ENCODE measurements around the gene HSD17B10.
"Not testable (repeated sequence)": the region's sequence is repeated elsewhere in the genome, so short reads cannot be mapped to it uniquely, and the experiment has no call there.

The HSD17B10 gene

DNA sequence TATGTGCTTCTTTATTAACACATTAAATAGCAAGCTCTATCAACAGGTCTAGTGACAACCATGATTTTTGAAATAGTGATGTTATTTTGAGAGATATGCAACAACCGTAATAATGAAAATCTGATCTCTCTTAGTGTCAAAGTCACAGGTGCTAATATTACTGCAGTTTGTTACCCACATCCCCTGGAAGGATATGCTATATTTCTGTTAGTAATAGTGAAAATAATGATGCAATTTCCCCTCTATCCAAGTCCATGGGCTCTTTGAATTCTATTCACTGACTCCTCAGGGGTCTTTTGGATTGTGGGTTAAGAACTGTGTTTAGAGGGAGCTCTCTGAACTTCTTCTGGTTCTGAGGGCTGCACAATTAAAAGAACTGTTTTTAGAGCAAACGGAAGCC, 3.0 kb upstream of the HSD17B10 start:
- DNase-seq (ENCODE audit: low read depth): no peak

DNA sequence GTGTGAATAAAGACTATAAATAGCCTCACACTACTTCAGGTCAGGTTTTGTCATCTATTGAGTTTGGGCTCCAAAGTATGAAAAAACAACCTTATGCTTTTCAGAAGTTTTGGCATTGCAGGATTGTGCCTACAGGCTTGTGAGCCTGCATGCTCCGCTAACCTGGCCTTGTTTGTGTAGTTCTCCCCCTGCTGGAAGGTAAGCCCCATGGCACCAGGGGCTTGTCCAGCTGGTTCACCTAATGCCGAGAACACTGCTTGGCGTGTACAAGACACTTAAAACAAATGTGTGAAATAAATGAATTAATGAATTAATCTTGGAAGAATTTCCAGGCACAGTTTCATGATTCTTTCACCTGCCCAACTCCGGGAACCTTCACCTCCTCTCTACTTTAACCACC, 1.8 kb upstream of the HSD17B10 start:
- DNase-seq (ENCODE audit: low read depth): peak; percentile 40

DNA sequence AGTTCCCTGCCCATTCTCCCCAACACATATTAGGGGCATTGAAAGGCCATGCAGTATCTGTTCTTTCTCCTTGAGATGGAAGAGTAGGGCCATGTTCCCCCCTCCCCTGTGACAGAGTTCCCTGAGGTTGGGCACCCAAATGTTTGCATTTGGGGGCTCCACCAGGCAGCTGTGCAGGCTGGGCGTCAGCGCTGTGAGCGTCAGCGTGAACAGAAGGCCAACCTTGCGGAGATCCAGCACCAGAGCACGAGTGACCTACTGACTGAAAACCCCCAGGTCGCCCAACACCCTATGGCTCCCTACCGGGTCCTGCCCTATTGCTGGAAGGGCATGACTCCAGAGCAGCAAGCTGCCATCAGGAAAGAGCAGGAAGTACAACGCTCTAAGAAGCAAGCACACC, 3.9 kb downstream of the HSD17B10 start:
- DNase-seq (ENCODE audit: low read depth): no peak

DNA sequence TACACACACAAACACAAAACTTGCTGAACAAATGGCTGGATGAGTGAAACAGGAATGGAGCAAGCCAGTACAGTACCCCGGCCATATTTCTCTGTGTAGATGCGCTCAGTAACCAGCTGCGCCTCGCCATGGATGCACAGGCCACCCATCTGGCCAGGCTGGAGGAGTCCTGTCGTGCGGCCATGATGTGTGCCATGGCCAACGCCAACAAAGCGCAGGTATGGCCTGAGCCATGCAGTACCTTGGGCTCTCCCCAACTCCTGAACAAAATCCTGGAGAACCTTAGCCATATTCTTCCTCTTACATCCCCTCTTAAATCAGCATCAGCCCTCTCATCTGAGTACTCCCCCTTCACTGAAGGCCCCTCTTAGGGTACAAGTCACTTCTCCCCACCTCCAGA, 4.4 kb downstream of the HSD17B10 start:
- no peak for DNase-seq (ENCODE audit: low read depth)

DNA sequence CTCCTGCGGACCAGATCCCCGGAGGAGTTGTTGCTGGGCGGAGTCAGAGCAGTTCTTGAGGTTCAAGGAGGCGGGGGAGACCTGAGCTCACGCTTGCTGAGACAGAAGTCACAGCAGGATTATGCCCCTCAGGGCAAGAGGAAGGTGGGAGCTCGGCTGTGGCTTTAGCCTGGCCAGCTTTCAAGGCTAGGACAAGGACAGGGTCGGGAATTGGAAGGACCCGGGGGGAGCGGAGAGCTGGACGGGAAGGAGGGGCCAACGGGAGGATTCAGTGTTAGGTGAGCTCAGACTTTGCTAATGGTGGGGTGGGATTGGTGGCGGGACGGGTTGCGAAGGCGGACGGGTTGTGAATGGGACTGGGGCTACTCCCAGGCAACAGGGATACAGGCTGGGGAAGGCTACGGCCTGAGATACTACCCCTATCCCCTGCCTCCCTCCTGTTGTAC, 11.3 kb downstream of the HSD17B10 start, which contains the start of gene RIBC1:
RIBC1 (plus strand) TSS at position 13 of the 446 bp plus-strand sequence. CDS start 3,404 bp downstream, outside the sequence.
- no peak for DNase-seq (ENCODE audit: low read depth)

DNA sequence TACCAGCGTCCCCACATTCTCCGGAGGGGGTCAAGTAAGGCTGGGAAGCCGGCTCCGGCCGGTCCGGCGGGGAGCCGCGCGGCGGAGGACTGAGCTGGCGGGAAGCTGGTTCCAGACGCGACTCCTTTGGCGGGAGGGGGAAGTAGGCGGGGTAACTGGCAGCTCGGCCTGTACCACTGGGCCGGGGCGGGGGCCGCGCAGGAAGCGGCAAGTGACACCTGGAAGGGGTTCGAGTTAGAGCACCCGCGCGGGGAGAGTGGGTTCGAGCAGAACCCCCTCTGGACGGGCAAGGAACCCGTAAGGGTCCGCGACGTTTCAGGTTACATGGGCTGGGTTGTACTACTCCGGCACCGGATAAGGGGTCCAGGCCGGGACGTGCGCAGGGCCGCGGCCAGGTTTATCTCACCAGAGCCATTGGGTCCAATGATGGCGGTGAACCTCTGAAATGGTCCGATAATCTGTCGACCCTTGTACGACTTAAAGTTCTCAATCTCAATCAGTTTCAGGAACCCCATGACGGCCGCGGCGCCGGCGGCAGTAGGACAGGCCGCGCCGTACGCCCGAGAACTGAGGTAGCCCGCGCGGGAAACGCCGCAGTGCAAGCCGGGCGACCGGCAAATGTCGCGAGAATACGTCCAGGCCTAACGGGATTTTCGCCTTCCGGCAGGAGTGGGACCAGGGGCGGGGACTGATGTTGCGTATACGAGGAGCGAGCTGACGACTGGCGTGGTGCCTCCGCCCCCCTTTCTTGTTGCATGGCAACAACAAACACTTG, 11.9 kb downstream of the HSD17B10 start, which contains the start of gene SMC1A:
SMC1A (minus strand) TSS at position 569 of the 775 bp plus-strand sequence; CDS start at position 515, 54 bp downstream.
- DNase-seq (ENCODE audit: low read depth): peak; percentile 95

DNA sequence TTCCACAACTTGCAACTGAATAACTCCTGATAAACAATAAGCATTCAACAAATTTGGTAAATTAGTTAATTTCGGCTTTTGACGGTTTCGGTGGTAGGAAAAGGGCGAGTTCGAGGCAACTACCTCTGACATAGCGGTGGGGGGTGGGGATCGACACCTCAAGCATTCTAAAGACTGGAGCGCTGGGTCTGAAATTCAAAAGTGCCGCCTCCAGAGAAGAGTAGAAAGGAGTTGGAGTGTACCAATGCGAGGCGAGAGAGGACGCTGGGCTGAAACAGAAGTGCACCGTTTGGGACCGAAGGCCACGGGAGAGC, 12.4 kb downstream of the HSD17B10 start:
- DNase-seq (ENCODE audit: low read depth): peak; percentile 39

DNA sequence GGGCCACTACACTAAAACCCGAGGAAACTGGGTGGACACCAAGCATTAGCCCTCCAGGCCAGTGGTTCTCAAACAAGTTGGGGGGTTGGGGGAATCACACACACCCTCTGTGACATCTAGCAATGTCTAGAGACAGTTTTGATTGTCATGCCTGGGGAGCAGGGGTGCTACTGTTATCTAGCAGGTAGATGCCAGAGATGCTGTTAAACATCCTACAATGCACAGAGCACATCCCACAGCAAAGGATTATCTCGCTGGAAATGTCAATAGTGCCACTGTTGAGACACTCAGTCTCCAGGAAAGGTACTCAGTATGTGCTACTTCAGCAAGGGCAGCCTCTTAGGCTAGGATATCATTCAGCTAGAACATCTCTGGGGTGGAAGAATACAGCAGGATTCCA, 13.0 kb downstream of the HSD17B10 start:
- no peak for DNase-seq (ENCODE audit: low read depth)

DNA sequence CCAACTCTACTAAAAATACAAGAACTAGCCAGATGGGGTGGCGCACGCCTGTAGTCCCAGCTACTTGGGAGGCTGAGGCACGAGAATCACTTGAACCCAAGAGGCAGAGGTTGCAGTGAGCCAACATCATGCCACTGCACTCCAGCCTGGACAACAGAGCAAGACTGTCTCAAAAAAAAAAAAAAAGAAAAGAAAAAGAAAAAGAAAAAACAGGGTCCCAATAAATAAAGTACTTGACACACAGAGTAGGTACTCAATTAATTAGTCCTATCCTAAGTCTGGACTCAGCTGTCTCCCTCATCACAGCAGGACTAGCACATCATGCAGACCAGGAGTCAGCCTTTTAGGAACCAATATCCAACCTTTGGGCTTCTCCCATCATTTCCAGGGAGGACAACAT, 13.8 kb downstream of the HSD17B10 start:
- not testable (repeated sequence) for DNase-seq (ENCODE audit: low read depth)

DNA sequence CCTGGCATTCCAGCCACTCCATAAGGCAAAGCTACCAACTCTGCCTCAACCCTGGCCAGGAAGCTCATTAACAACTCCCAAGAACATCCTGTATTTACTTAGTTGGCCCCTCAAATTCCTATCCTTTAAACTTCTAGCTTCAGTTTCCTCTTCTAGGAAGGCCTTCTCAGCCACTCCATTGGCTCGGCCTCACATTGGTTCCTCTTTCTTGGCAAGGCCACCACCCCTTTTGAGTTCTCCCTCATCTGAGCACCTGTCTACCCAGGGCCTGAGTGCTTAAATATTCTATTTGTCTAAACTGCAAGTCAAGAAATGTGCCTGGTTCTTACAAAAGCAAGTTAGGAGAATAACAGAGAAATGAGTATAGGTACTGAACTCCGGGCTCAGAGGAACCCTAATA, 21.7 kb downstream of the HSD17B10 start:
- DNase-seq (ENCODE audit: low read depth): no peak

DNA sequence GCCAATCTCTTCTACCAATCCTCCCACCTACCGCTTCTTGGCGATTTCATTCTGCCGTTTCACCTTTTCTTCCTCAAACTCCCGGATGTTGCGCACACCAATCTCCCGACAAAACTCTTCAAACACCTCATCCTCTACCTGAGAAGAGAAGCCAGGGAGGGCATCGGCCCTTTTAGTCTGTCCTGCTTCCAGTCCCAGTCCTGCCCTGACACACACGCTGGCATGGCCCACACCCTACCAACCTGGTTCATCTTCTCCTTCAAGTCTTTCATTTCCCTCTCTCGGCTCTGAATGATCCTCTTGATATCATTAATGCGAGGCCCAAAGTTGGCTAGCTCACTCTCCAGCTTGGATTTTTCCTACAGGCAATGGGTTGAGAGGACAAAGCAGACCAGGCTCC, 30.6 kb downstream of the HSD17B10 start:
- DNase-seq (ENCODE audit: low read depth): no peak

DNA sequence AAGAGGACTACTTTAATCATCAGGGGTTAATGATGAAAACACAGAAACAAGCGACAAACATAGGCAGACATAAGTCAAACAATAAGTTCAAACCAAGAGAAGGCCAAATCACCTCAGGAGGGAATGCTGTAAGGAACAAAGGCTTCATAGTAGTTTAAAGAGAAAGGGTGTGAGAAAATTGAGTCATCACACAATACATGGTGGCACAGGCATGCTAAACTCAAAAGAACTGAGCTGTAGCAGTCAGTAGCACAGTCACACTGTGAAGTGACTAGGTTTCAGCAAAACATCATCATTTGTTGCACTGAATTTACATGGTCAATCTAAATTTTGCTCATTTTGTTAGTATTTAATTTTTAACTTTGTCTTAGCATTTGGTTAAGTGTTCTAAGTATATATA, 36.0 kb downstream of the HSD17B10 start:
- no peak for DNase-seq (ENCODE audit: low read depth)

DNA sequence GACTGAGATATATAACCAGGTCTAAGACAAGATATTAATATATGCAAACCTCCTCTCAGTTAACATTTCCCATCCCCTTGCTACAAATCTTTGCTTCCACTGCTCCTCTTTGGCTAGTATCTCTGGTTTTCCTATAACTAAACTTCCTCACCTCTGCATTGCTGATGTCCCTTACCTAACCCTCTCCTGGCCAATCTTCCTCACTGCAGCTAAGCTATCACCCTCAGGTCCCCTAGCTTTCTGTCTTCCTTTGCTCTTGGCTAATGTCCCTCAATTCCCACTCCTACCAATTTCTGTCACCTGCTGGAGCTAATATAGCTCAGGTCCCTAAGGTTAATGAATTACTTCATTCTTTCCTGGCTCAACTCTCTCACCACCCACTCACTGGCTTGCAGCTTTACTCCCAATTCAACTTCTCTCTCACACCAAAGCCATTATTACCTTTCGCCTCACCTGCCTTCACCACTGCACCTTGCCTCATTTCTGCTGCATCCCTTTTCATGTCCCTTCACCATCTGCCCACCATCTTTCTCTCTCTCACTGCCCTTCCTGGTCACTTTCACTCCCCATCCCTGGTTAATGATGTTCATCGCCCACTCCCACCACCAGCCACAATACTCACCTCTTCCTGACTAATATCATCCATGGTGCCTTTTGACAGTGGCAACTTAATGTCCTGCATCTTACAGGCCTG, 38.4 kb downstream of the HSD17B10 start:
- no peak for DNase-seq (ENCODE audit: low read depth)

DNA sequence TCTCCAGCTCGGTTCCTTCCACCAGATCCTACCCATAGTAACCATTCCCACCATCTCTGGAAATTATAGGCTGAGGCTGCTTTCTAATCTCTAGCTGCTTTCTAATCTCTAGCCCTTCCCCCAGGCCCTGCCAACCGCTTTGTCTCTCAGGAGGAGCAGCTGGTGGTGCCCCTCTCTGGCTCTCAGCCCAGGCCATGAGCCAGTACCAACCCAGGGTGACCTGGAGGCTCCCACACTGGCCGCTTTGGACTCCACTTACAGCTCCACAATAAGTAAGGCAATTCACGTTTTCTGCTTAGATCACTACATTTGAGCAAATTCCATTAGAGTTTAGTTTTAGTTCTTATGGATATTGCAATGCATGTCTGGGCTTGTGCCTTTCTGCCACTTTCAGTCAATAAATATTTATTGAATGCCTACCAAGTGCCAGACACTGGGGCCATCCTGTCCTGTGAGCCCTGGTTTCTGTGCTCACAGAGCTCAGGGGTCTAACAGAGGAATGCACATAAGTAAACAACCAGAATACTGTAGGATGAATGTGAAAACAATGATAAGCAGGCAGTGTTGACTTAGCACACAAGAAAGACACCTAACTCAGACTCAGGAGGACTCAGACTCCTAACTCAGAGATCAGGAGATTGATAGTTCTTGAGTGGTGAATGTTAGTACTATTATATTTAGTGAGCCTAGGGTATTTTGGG, 50.6 kb downstream of the HSD17B10 start:
- DNase-seq (ENCODE audit: low read depth): no peak
